Nephron (organoid): ENCODE data around the gene PTPRN2.

Experiments used
- H3K27ac Mint-ChIP-seq, 3 experiments: 2 replicates each; pipeline ENCODE4 v1.8.0; 2020; ENCODE audit warnings: mixed read lengths in 3 of 3, mild to moderate bottlenecking in 2 of 3, moderate library complexity in 1 of 3
- H3K27me3 Mint-ChIP-seq: 2 replicates; pipeline ENCODE4 v1.8.0; 2021; ENCODE audit warnings: low read depth, mild to moderate bottlenecking, moderate library complexity, mixed read lengths
- H3K36me3 Mint-ChIP-seq: 2 replicates; pipeline ENCODE4 v1.8.0; 2020; ENCODE audit warnings: low read depth, mixed read lengths
- H3K4me1 Mint-ChIP-seq: 2 replicates; pipeline ENCODE4 v1.8.0; 2020; ENCODE audit warnings: mixed read lengths
- H3K4me3 Mint-ChIP-seq, 3 experiments: 2 replicates each; pipeline ENCODE4 v1.8.0; 2020; ENCODE audit warnings: mild to moderate bottlenecking in 3 of 3, mixed read lengths in 3 of 3, moderate library complexity in 2 of 3
- H3K9me3 Mint-ChIP-seq: 2 replicates; pipeline ENCODE4 v1.8.0; 2020; ENCODE audit warnings: mixed read lengths
- TF ChIP-seq, protein P1 (sequence below), 3 experiments: fragments of 200-600 bp; sonication (generic); IDR thresholded peaks; one replicate each; pipeline ENCODE4 v1.5.0; 2021; ENCODE audit warnings: antibody characterized with exemption in 3 of 3; ENCODE audit not compliant: unreplicated experiment in 3 of 3

The PTPRN2 gene

GRCh38 chr7:157599491-157599890 is 988.1 kb downstream of the PTPRN2 start:
- no peak overlapping the region for H3K4me3 Mint-ChIP-seq
- H3K27ac Mint-ChIP-seq: no peak overlapping the region
- H3K36me3 Mint-ChIP-seq: no peaks in the 10 kb centered on the region
- TF ChIP-seq, protein P1, sequence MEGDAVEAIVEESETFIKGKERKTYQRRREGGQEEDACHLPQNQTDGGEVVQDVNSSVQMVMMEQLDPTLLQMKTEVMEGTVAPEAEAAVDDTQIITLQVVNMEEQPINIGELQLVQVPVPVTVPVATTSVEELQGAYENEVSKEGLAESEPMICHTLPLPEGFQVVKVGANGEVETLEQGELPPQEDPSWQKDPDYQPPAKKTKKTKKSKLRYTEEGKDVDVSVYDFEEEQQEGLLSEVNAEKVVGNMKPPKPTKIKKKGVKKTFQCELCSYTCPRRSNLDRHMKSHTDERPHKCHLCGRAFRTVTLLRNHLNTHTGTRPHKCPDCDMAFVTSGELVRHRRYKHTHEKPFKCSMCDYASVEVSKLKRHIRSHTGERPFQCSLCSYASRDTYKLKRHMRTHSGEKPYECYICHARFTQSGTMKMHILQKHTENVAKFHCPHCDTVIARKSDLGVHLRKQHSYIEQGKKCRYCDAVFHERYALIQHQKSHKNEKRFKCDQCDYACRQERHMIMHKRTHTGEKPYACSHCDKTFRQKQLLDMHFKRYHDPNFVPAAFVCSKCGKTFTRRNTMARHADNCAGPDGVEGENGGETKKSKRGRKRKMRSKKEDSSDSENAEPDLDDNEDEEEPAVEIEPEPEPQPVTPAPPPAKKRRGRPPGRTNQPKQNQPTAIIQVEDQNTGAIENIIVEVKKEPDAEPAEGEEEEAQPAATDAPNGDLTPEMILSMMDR (IDR thresholded peaks at IDR 0.05; ENCODE audit: unreplicated experiment in 3 of 3): no peak
- peaks cover 7% of the 10 kb centered on the region for H3K4me1 Mint-ChIP-seq
- H3K27me3 Mint-ChIP-seq: peaks cover 18% of the 10 kb centered on the region
- H3K9me3 Mint-ChIP-seq: no peaks in the 10 kb centered on the region

DNA sequence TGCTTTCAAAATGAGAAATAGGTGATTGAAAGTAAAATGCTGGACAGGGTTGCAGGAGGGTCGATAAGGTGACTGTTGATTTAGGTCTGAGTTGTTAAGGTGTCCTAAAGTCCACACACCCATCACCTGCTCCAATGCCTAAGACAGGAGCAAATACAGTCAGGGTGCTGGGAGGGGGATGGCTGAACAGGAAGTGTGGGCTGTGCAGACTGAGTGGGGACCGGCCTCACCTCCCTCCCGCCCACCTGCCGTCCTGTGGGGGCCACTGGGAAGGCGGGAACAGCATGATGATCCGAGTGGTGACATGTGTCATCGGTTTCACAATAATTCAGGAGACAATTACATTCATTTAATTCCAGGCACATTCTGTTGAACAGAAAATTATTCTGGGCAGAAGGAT is 990.1 kb downstream of the PTPRN2 start:
- H3K36me3 Mint-ChIP-seq: no peaks in the 10 kb centered on the region
- H3K9me3 Mint-ChIP-seq: no peaks in the 10 kb centered on the region
- no peak overlapping the region for H3K27ac Mint-ChIP-seq
- no peak overlapping the region for H3K4me3 Mint-ChIP-seq
- peaks cover 20% of the 10 kb centered on the region for H3K27me3 Mint-ChIP-seq
- TF ChIP-seq, protein P1 (IDR thresholded peaks at IDR 0.05; ENCODE audit: unreplicated experiment in 3 of 3): no peak
- H3K4me1 Mint-ChIP-seq: peaks cover 4% of the 10 kb centered on the region

DNA sequence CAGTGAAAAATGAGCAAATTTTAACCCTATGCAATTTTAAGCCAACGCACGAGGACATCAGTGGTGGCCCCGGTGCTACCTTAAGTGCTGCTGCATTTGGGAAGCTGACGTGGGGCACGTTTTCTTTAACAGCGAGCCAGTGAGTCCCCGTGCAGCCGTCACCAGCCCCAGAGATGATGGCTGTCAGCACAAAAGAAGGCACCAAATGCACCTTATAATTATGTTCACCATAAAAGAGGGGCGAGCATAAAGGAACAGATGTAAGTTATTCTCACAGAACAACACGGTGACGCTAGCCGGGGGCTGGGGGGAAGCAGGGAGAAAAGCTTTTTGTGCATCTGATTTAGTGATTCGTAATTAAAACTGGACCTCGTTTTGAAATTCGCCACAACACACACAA is 990.7 kb downstream of the PTPRN2 start:
- H3K9me3 Mint-ChIP-seq: no peaks in the 10 kb centered on the region
- TF ChIP-seq, protein P1 (IDR thresholded peaks at IDR 0.05; ENCODE audit: unreplicated experiment in 3 of 3): no peak
- H3K36me3 Mint-ChIP-seq: no peaks in the 10 kb centered on the region
- H3K27ac Mint-ChIP-seq: no peak overlapping the region
- H3K4me1 Mint-ChIP-seq: peaks cover 4% of the 10 kb centered on the region
- H3K27me3 Mint-ChIP-seq: peaks cover 25% of the 10 kb centered on the region
- H3K4me3 Mint-ChIP-seq: no peak overlapping the region

- Mint-ChIP-seq H3K27me3 (peaks cover 22% of the 10 kb centered on the region), H3K4me3 (no peak overlapping the region), H3K4me1 (peaks cover 2% of the 10 kb centered on the region), H3K27ac (no peak overlapping the region), H3K9me3 (no peaks in the 10 kb centered on the region), H3K36me3 (no peaks in the 10 kb centered on the region)
- TF ChIP-seq, protein P1 (IDR thresholded peaks at IDR 0.05; ENCODE audit: unreplicated experiment in 3 of 3): no peak
Observed at GRCh38 chr7:157596471-157596870, 991.2 kb downstream of the PTPRN2 start.

- TF ChIP-seq, protein P1 (IDR thresholded peaks at IDR 0.05; ENCODE audit: unreplicated experiment in 3 of 3): no peak
- Mint-ChIP-seq H3K27me3 (peaks cover 21% of the 10 kb centered on the region), H3K36me3 (no peaks in the 10 kb centered on the region), H3K9me3 (no peaks in the 10 kb centered on the region), H3K4me3 (no peak overlapping the region), H3K27ac (no peak overlapping the region), H3K4me1 (no peaks in the 10 kb centered on the region)
Observed at GRCh38 chr7:157596026-157596425, 991.6 kb downstream of the PTPRN2 start.

GRCh38 chr7:157595086-157595855 is 992.4 kb downstream of the PTPRN2 start:
- H3K27me3 Mint-ChIP-seq: peaks cover 21% of the 10 kb centered on the region
- no peak overlapping the region for H3K27ac Mint-ChIP-seq
- no peaks in the 10 kb centered on the region for H3K36me3 Mint-ChIP-seq
- no peaks in the 10 kb centered on the region for H3K4me1 Mint-ChIP-seq
- no peak overlapping the region for H3K4me3 Mint-ChIP-seq
- TF ChIP-seq, protein P1 (IDR thresholded peaks at IDR 0.05; ENCODE audit: unreplicated experiment in 3 of 3): no peak
- no peaks in the 10 kb centered on the region for H3K9me3 Mint-ChIP-seq
